Endothelial cell (in vitro differentiated cells): ENCODE measurements around the gene ZNF385B. TPM values are rescaled to one million over a fixed set of nuclear protein-coding genes. Genes with fewer than 3 reads are reported as not detected.

Experiments used
- DNase-seq: peaks from one replicate; pipeline ENCODE4 v3.0.0; 2021; ENCODE audit warnings: low spot score
- H3K27ac Mint-ChIP-seq: one replicate; pipeline ENCODE4 v1.8.0; 2021; ENCODE audit warnings: mixed read lengths, inconsistent platforms; ENCODE audit not compliant: unreplicated experiment
- H3K27me3 Mint-ChIP-seq: one replicate; pipeline ENCODE4 v1.8.0; 2021; ENCODE audit warnings: mild to moderate bottlenecking, moderate library complexity, mixed read lengths, inconsistent platforms; ENCODE audit not compliant: unreplicated experiment
- H3K36me3 Mint-ChIP-seq: one replicate; pipeline ENCODE4 v1.8.0; 2021; ENCODE audit warnings: mild to moderate bottlenecking, low read depth, mixed read lengths, inconsistent platforms; ENCODE audit not compliant: unreplicated experiment
- H3K4me1 Mint-ChIP-seq: one replicate; pipeline ENCODE4 v1.8.0; 2021; ENCODE audit warnings: mild to moderate bottlenecking, mixed read lengths, inconsistent platforms; ENCODE audit not compliant: unreplicated experiment
- H3K4me3 Mint-ChIP-seq: one replicate; pipeline ENCODE4 v1.8.0; 2021; ENCODE audit warnings: mild to moderate bottlenecking, mixed read lengths, inconsistent platforms; ENCODE audit not compliant: unreplicated experiment
- H3K9me3 Mint-ChIP-seq: one replicate; pipeline ENCODE4 v1.8.0; 2021; ENCODE audit warnings: mixed read lengths, inconsistent platforms; ENCODE audit not compliant: unreplicated experiment
- total RNA-seq: library from RNA; stranded (reverse); fragmentation: NEBNext Ultra II Directional; extraction: Animal tissue kit (Norgen Biotek cat#: 25700); gene quantifications from one replicate; pipeline ENCODE4 v1.2.1, GENCODE V29; 2021; ENCODE audit not compliant: unreplicated experiment
- TF ChIP-seq, protein P1 (sequence below): fragments of 200-600 bp; sonication (generic); IDR thresholded peaks from one replicate; pipeline ENCODE4 v1.5.0; 2021; ENCODE audit warnings: antibody characterized with exemption; ENCODE audit not compliant: unreplicated experiment

The ZNF385B gene
- total RNA-seq, 1 donor from 2014 or later: 0.49 TPM

DNA sequence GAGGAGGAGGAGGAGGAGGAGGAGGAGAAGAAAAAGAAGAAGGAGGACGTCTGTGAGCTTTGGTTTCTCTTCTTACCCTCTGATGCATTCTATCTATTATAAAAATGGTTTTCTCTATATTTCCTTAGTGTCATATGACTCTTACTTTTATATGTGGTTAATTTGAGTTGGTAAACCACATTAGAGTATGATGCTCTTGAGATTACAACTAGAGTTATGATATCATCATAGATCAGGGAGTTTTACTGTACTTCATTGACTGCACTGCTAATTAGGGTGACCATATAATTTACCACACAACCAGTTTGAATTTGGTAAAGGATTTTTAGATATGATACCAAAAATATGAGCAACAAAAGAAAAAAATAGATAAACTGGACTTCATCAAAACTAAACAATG is 166.4 kb downstream of the ZNF385B start:
- H3K4me1 Mint-ChIP-seq: no peaks in the 10 kb centered on the region
- H3K27ac Mint-ChIP-seq: no peak overlapping the region
- no peak overlapping the region for H3K4me3 Mint-ChIP-seq
- no peaks in the 10 kb centered on the region for H3K36me3 Mint-ChIP-seq
- DNase-seq: no peak
- TF ChIP-seq, protein P1, sequence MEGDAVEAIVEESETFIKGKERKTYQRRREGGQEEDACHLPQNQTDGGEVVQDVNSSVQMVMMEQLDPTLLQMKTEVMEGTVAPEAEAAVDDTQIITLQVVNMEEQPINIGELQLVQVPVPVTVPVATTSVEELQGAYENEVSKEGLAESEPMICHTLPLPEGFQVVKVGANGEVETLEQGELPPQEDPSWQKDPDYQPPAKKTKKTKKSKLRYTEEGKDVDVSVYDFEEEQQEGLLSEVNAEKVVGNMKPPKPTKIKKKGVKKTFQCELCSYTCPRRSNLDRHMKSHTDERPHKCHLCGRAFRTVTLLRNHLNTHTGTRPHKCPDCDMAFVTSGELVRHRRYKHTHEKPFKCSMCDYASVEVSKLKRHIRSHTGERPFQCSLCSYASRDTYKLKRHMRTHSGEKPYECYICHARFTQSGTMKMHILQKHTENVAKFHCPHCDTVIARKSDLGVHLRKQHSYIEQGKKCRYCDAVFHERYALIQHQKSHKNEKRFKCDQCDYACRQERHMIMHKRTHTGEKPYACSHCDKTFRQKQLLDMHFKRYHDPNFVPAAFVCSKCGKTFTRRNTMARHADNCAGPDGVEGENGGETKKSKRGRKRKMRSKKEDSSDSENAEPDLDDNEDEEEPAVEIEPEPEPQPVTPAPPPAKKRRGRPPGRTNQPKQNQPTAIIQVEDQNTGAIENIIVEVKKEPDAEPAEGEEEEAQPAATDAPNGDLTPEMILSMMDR: no peak
- H3K9me3 Mint-ChIP-seq: no peaks in the 10 kb centered on the region
- H3K27me3 Mint-ChIP-seq: no peaks in the 10 kb centered on the region

DNA sequence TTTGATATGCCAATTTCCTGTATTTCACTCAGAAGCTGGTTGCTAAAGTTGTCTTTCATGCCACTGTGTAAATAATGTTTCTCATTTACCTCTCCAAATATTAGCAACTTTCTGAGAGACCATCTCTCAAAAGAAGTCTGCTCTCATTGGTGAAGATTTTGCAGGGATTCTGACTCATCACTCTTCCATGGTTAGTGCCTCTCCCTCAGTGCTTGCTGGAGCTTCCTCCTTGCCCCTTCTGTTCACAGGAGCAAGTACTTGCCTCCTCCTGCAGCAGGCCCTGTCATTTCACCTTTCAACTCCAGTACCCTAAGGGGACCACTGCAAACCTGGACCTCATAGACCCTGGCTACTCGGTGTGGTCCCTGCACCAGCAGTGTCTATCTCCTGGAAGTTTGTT is 168.8 kb downstream of the ZNF385B start:
- no peak overlapping the region for H3K4me3 Mint-ChIP-seq
- no peaks in the 10 kb centered on the region for H3K27me3 Mint-ChIP-seq
- TF ChIP-seq, protein P1: no peak
- no peak overlapping the region for H3K27ac Mint-ChIP-seq
- no peaks in the 10 kb centered on the region for H3K4me1 Mint-ChIP-seq
- H3K9me3 Mint-ChIP-seq: no peaks in the 10 kb centered on the region
- H3K36me3 Mint-ChIP-seq: no peaks in the 10 kb centered on the region
- DNase-seq: no peak

DNA sequence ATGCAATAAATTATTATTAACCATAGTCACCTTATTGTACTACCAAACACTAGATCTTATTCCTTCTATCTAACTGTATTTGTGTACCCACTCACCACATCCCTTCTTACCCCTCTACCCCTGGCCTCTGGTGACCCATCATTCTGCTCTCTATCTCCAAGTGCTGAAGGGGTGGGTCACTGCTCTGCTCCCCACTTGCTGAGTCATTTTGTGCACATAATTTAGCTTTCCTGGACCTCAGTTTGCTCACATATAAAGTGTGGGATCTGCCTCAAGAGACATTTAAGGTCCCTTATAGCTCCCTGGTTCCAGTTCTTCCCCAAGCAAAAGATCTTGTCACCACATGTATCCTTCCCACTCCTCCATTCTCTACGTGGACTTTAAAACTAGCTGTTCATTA is 169.4 kb downstream of the ZNF385B start:
- H3K4me1 Mint-ChIP-seq: no peaks in the 10 kb centered on the region
- no peak for DNase-seq
- H3K27ac Mint-ChIP-seq: no peak overlapping the region

DNA sequence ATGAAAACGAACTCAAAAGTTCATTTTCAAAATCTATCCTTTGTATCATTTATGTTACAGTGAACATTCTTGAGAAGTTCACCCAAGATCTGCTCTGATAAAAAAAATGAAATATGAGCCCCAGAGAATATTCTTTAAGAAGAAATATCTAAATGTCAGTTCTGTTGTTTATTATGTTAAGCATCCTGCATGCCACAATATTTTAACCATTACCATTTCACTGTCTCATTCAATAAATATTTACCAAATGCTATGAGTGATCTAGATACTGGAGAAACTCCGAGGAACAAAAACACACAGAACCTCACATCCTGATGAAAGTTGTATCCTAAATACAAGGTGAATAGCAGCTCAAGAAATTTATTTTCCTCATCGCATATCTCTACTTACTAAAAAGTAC is 170.2 kb downstream of the ZNF385B start:
- Mint-ChIP-seq H3K4me1 (no peaks in the 10 kb centered on the region), H3K27ac (no peak overlapping the region), H3K4me3 (no peak overlapping the region), H3K9me3 (no peaks in the 10 kb centered on the region), H3K27me3 (no peaks in the 10 kb centered on the region), H3K36me3 (no peaks in the 10 kb centered on the region)
- no peak for DNase-seq
- TF ChIP-seq, protein P1: no peak

More for the DNA sequence above, 169.4 kb downstream of the ZNF385B start:
- Mint-ChIP-seq H3K4me3 (no peak overlapping the region), H3K36me3 (no peaks in the 10 kb centered on the region), H3K9me3 (no peaks in the 10 kb centered on the region), H3K27me3 (no peaks in the 10 kb centered on the region)
- TF ChIP-seq, protein P1: no peak

DNA sequence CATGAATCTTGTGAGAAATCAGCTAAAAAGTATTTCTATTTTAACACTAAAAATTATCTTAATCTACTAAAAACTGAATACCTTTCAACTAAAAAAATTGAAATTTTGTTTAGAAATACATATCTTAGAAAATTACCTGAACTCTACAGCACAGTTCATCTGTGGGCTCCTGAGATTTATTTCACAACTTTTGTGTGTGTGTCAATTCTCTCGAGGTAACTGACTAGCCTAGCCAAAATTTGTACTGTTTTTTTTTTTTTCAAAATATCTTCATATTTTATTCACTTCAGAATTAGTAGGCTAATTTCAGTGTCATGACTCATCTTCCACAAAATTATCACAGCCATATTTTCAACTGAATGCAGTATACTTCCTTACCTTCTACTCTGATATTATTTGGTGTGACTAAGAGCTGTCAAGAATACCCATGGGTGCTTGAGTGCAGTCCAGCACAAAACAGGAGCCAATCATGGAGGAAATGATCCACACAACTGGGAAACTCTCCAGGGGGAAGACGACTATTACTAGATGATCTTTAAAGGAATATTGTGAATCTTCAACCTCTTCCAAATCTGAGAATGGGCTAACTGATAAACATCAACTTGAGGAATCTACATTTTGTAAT is 174.6 kb downstream of the ZNF385B start:
- no peaks in the 10 kb centered on the region for H3K9me3 Mint-ChIP-seq
- no peak overlapping the region for H3K4me3 Mint-ChIP-seq
- H3K4me1 Mint-ChIP-seq: peaks cover 4% of the 10 kb centered on the region
- no peaks in the 10 kb centered on the region for H3K27me3 Mint-ChIP-seq
- H3K27ac Mint-ChIP-seq: no peak overlapping the region
- no peaks in the 10 kb centered on the region for H3K36me3 Mint-ChIP-seq
- TF ChIP-seq, protein P1: no peak
- no peak for DNase-seq
